ENCODE data around the gene PRRC2C. TPM values are rescaled to one million over a fixed set of nuclear protein-coding genes. Genes with fewer than 3 reads are reported as not detected.

Gene PRRC2C
- total RNA-seq, 1 experiment from 2014 or later = 136 TPM

GRCh38 chr1:171581226-171581625, 95.9 kb downstream of the PRRC2C start:
- Histone ChIP-seq H2AFZ (no peak overlapping the region), H3K4me3 (no peak overlapping the region), H3F3A (ENCODE audit: insufficient read depth, low read depth) (no peaks in the 10 kb centered on the region), H3K4me1 (replicated peaks; ENCODE audit: insufficient read depth) (no peaks in the 10 kb centered on the region), H3K27ac (no peak overlapping the region), H3K9me2 (ENCODE audit: insufficient read depth) (no peaks in the 10 kb centered on the region; the same call in 1 of the 2 replicates), H3K79me2 (ENCODE audit: low read depth) (no peaks in the 10 kb centered on the region), H3K9me3 (ENCODE audit: insufficient read depth, low read depth) (no peaks in the 10 kb centered on the region), H3K36me3 (ENCODE audit: low read depth) (peaks cover 47% of the 10 kb centered on the region), H4K20me1 (ENCODE audit: insufficient read depth) (peaks cover 3% of the 10 kb centered on the region), H3K27me3 (ENCODE audit: insufficient read depth, low read depth) (no peaks in the 10 kb centered on the region), H3K4me2 (no peak overlapping the region)
- intact Hi-C loops (cut with micrococcal nuclease; ENCODE audit: unreplicated experiment) = loop anchor here (5.0 kb wide), 1 partner anchor 44 kb away; no protein-coding TSS in a partner anchor
- no peak for DNase-seq
- TF ChIP-seq EZH2 (IDR thresholded peaks at IDR 0.05; ENCODE audit: low read depth) = no peak
- TF ChIP-seq CTCF (conservative IDR thresholded peaks at IDR 0.05) = no peak
- no TSS peak for BruUV-seq (replicated peaks)
- ChIA-PET POLR2A (ENCODE audit: unreplicated experiment) (no interaction called here), CTCF (no interaction called here)

DNA sequence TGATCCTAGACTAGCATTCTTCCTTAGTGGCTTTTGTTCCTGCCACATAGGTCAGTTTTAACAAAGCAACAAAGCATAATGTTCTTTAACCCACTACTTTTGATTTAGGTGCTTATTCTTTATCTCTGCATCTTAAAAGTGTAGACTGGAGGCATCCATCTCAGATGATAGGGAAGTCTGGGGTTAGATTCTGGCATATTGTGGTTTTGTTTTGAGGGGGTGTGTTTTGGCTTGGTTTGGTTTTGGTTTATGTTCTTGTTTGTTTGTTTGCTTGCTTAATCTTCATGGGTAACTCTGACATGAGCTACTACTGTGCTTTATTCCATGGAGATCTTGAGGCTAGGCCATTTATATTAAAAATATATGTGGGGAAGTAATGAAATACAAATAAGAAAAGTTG, 96.4 kb downstream of the PRRC2C start:
- H3K9me2 ChIP-seq (ENCODE audit: insufficient read depth) = no peaks in the 10 kb centered on the region; the same call in 1 of the 2 replicates
- no peak overlapping the region for H3K27ac ChIP-seq
- no peaks in the 10 kb centered on the region for H3K4me1 ChIP-seq (replicated peaks; ENCODE audit: insufficient read depth)
- TF ChIP-seq CTCF (conservative IDR thresholded peaks at IDR 0.05) (no peak), EZH2 (IDR thresholded peaks at IDR 0.05; ENCODE audit: low read depth) (no peak)
- no peaks in the 10 kb centered on the region for H3K27me3 ChIP-seq (ENCODE audit: insufficient read depth, low read depth)
- H3K36me3 ChIP-seq (ENCODE audit: low read depth) = peaks cover 49% of the 10 kb centered on the region
- H3K9me3 ChIP-seq (ENCODE audit: insufficient read depth, low read depth) = no peaks in the 10 kb centered on the region
- DNase-seq = no peak
- no peak overlapping the region for H3K4me3 ChIP-seq
- H2AFZ ChIP-seq = no peak overlapping the region
- no peaks in the 10 kb centered on the region for H3K79me2 ChIP-seq (ENCODE audit: low read depth)
- intact Hi-C loops (cut with micrococcal nuclease; ENCODE audit: unreplicated experiment) = loop anchor here (5.0 kb wide), 1 partner anchor 44 kb away; no protein-coding TSS in a partner anchor
- ChIA-PET CTCF (no interaction called here), POLR2A (ENCODE audit: unreplicated experiment) (no interaction called here)
- H3K4me2 ChIP-seq = no peak overlapping the region
- BruUV-seq (replicated peaks) = no TSS peak
- H4K20me1 ChIP-seq (ENCODE audit: insufficient read depth) = peaks cover 3% of the 10 kb centered on the region
- H3F3A ChIP-seq (ENCODE audit: insufficient read depth, low read depth) = no peaks in the 10 kb centered on the region; the same call in 1 of the 2 replicates

DNA sequence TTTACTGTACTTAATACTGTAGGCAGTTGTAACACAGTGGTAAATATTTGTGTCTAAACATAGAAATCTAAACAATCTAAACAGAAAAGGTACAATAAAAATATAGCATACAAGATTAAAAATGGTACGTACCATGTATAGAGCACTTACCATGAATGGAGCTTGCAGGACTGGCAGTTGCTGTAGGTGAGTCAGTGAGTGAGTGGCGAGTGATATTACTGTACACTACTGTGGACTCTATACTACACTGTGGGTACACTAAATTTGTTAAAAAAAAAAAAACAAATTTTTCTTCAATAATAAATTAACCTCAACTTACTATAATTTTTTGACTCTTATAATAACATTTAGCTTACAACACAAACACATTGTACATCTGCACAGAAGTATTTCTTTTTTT, 97.3 kb downstream of the PRRC2C start:
- Histone ChIP-seq H3K36me3 (ENCODE audit: low read depth) (peaks cover 57% of the 10 kb centered on the region), H3K4me1 (replicated peaks; ENCODE audit: insufficient read depth) (no peaks in the 10 kb centered on the region), H2AFZ (no peak overlapping the region), H4K20me1 (ENCODE audit: insufficient read depth) (peaks cover 3% of the 10 kb centered on the region; the same call in 1 of the 2 replicates), H3F3A (ENCODE audit: insufficient read depth, low read depth) (no peaks in the 10 kb centered on the region; the same call in 1 of the 2 replicates), H3K4me2 (no peak overlapping the region), H3K27me3 (ENCODE audit: insufficient read depth, low read depth) (no peaks in the 10 kb centered on the region), H3K4me3 (no peak overlapping the region), H3K9me2 (ENCODE audit: insufficient read depth) (no peaks in the 10 kb centered on the region; the same call in 1 of the 2 replicates), H3K27ac (no peak overlapping the region), H3K79me2 (ENCODE audit: low read depth) (no peaks in the 10 kb centered on the region), H3K9me3 (ENCODE audit: insufficient read depth, low read depth) (no peaks in the 10 kb centered on the region)
- CTCF ChIA-PET = no interaction called here
- TF ChIP-seq CTCF (conservative IDR thresholded peaks at IDR 0.05) = no peak
- TF ChIP-seq EZH2 (IDR thresholded peaks at IDR 0.05; ENCODE audit: low read depth) = no peak
- BruUV-seq (replicated peaks) = no TSS peak
- no peak for DNase-seq
- intact Hi-C loops (cut with micrococcal nuclease; ENCODE audit: unreplicated experiment) = loop anchor here (5.0 kb wide), 1 partner anchor 45 kb away; no protein-coding TSS in a partner anchor
- POLR2A ChIA-PET (ENCODE audit: unreplicated experiment) = interaction anchor here (0.7 kb wide), 1 partner anchor 50 kb away, joined by 5 read pairs; no protein-coding TSS in a partner anchor

All from PC-9 (cell line).